Measurements from ENCODE around the gene TPST2. TPM values are rescaled to one million over a fixed set of nuclear protein-coding genes. Genes with fewer than 3 reads are reported as not detected.
A peak's percentile ranks its signal among the peaks of the same experiment; 100 is the strongest.

Gene TPST2
- total RNA-seq, 2 experiments from 2014 or later = 7.2 to 7.4 TPM

DNA sequence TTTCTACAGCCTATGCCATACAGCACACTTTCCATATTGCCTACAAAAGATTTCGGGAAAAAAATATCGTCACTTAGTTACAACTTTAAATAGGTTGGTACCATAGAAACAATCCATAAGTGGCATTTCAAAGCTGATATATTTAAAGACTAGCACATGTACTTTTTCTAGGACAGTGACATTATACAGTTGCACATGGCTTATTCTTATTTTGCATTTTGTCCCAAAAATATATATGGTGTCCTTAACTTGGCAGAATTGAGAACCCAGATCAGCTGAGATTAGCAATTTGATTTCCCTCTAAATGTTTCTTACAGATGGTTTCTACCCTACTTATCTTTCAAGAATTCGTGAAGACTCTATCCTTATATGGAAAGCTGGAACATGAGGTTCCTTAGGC lies 74.0 kb downstream of the TPST2 start:
- ChIA-PET POLR2A (interaction anchor here (1.4 kb wide), 1 partner anchor 14 kb away, joined by 4 read pairs; no protein-coding TSS in a partner anchor), CTCF (interaction anchor here (0.7 kb wide), 1 partner anchor 148 kb away, joined by 3 read pairs; no protein-coding TSS in a partner anchor)
- ATAC-seq (ENCODE audit: poor library complexity) (no peak), DNase-seq (no peak)
- Mint-ChIP-seq H3K36me3 (ENCODE audit: low read depth) (peaks cover 21% of the 10 kb centered on the region), H3K9me3 (no peaks in the 10 kb centered on the region), H3K4me1 (ENCODE audit: low read depth) (peaks cover 29% of the 10 kb centered on the region), H3K27me3 (no peaks in the 10 kb centered on the region), H3K27ac (no peak overlapping the region), H3K4me3 (no peak overlapping the region)
- Histone ChIP-seq H3K27ac (ENCODE audit: low read depth in 1 of 2, low read length in 2 of 2) (no peak overlapping the region), H3K36me3 (ENCODE audit: insufficient read depth, low read length) (no peaks in the 10 kb centered on the region), H3K4me1 (ENCODE audit: insufficient read depth, low read length) (peaks cover 21% of the 10 kb centered on the region), H3K9me3 (ENCODE audit: control insufficient read depth in 1 of 2, insufficient read depth in 1 of 2, low read length in 2 of 2) (no peaks in the 10 kb centered on the region), H3K4me3 (ENCODE audit: low read length) (no peak overlapping the region), H3K27me3 (ENCODE audit: control insufficient read depth in 1 of 2, insufficient read depth in 2 of 2, low read length in 2 of 2) (no peaks in the 10 kb centered on the region)
- intact Hi-C loops (cut with DNase I, micrococcal nuclease) = no loop called here
- TF ChIP-seq, protein P1, sequence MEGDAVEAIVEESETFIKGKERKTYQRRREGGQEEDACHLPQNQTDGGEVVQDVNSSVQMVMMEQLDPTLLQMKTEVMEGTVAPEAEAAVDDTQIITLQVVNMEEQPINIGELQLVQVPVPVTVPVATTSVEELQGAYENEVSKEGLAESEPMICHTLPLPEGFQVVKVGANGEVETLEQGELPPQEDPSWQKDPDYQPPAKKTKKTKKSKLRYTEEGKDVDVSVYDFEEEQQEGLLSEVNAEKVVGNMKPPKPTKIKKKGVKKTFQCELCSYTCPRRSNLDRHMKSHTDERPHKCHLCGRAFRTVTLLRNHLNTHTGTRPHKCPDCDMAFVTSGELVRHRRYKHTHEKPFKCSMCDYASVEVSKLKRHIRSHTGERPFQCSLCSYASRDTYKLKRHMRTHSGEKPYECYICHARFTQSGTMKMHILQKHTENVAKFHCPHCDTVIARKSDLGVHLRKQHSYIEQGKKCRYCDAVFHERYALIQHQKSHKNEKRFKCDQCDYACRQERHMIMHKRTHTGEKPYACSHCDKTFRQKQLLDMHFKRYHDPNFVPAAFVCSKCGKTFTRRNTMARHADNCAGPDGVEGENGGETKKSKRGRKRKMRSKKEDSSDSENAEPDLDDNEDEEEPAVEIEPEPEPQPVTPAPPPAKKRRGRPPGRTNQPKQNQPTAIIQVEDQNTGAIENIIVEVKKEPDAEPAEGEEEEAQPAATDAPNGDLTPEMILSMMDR (IDR thresholded peaks at IDR 0.05) = no peak

DNA sequence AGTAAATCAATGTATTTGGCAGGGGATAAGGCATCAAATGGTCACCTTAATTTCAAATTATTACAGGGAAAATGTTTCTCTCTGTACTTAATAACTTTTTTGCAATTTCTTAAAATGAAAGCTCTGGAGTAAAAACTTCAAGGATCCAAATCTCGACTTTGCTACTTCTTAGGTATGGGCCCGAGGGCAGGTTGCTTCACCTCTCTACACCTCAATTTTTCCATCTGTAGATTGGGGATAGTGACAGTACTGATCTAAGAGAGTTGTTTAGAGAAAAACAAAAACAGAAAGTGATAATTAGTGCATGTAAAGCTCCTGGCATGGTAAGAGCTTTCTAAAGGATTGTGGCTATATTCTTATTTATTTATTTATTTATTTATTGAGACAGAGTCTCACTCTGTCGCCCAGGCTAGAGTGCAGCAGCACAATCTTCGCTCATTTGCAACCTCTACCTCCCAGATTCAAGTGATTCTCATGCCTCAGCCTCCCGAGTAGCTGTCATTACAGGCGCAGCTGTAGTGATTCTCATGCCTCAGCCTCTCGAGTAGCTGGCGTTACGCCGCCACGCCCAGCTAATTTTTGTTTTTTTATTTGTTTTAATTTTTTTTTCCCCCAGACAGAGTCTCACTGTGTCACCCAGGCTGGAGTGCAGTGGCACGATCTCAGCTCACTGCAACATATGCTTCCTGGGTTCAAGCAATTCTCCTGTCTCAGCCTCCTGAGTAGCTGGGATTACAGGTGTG lies 75.3 kb downstream of the TPST2 start:
- DNase-seq (no peak), ATAC-seq (ENCODE audit: poor library complexity) (no peak)
- Histone ChIP-seq H3K36me3 (ENCODE audit: insufficient read depth, low read length) (peaks cover 9% of the 10 kb centered on the region), H3K9me3 (ENCODE audit: control insufficient read depth in 1 of 2, insufficient read depth in 1 of 2, low read length in 2 of 2) (no peaks in the 10 kb centered on the region), H3K27me3 (ENCODE audit: control insufficient read depth in 1 of 2, insufficient read depth in 2 of 2, low read length in 2 of 2) (no peaks in the 10 kb centered on the region), H3K27ac (ENCODE audit: low read depth in 1 of 2, low read length in 2 of 2) (no peak overlapping the region), H3K4me1 (ENCODE audit: insufficient read depth, low read length) (peaks cover 22% of the 10 kb centered on the region), H3K4me3 (ENCODE audit: low read length) (no peak overlapping the region)
- ChIA-PET POLR2A (interaction anchor here (1.4 to 3.7 kb wide), 2 partner anchors 13 to 31 kb away, joined by 4 to 54 read pairs; partner anchors contain the start of genes HPS4 and SRRD), CTCF (no interaction called here)
- TF ChIP-seq, protein P1 (IDR thresholded peaks at IDR 0.05) = no peak
- intact Hi-C loops (cut with DNase I, micrococcal nuclease) = no loop called here
- Mint-ChIP-seq H3K27me3 (no peaks in the 10 kb centered on the region), H3K9me3 (no peaks in the 10 kb centered on the region), H3K4me1 (ENCODE audit: low read depth) (peaks cover 39% of the 10 kb centered on the region), H3K36me3 (ENCODE audit: low read depth) (peaks cover 33% of the 10 kb centered on the region), H3K27ac (peak overlapping the region; percentile 8), H3K4me3 (peak overlapping the region; percentile 98)

DNA sequence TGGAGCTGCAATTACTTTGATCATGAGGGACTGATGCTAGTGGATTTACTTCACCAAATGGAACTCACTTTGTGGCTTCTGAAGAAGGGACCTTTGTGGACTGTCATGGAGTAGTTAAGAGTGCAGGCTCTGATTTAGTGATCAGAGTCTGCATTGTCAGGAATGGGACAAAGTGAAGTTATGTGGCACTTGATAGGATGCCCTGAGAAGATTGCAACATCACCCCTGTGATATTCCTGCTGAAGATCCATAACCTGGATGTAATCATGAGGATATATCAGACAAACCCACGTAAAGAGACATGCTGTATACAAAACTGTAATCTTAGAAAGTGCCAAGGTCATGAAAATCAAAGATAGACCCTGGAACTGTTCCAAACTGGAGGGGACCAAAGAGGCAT lies 76.1 kb downstream of the TPST2 start:
- peaks cover 16% of the 10 kb centered on the region for H3K36me3 ChIP-seq (ENCODE audit: insufficient read depth, low read length)
- no peaks in the 10 kb centered on the region for H3K9me3 Mint-ChIP-seq
- H3K27ac Mint-ChIP-seq = peak overlapping the region; percentile 95
- H3K36me3 Mint-ChIP-seq (ENCODE audit: low read depth) = peaks cover 40% of the 10 kb centered on the region
- H3K4me1 ChIP-seq (ENCODE audit: insufficient read depth, low read length) = peaks cover 22% of the 10 kb centered on the region
- no peaks in the 10 kb centered on the region for H3K9me3 ChIP-seq (ENCODE audit: control insufficient read depth in 1 of 2, insufficient read depth in 1 of 2, low read length in 2 of 2)
- DNase-seq (no peak), ATAC-seq (ENCODE audit: poor library complexity) (no peak)
- intact Hi-C loops (cut with DNase I, micrococcal nuclease) = loop anchor here in 1 of 2 experiments (2.0 kb wide), 1 partner anchor 159 kb away; no protein-coding TSS in a partner anchor
- H3K27ac ChIP-seq (ENCODE audit: low read depth in 1 of 2, low read length in 2 of 2) = no peak overlapping the region
- H3K4me3 ChIP-seq (ENCODE audit: low read length) = no peak overlapping the region
- peaks cover 45% of the 10 kb centered on the region for H3K4me1 Mint-ChIP-seq (ENCODE audit: low read depth)
- H3K27me3 Mint-ChIP-seq = no peaks in the 10 kb centered on the region
- POLR2A ChIA-PET = interaction anchor here (0.9 to 3.7 kb wide), 2 partner anchors 16 to 30 kb away, joined by 3 to 54 read pairs; partner anchors contain the start of genes HPS4 and SRRD
- CTCF ChIA-PET = no interaction called here
- peak overlapping the region; percentile 98 for H3K4me3 Mint-ChIP-seq
- TF ChIP-seq, protein P1 (IDR thresholded peaks at IDR 0.05) = no peak
- no peaks in the 10 kb centered on the region for H3K27me3 ChIP-seq (ENCODE audit: control insufficient read depth in 1 of 2, insufficient read depth in 2 of 2, low read length in 2 of 2)
